ENCODE measurements around the gene CAMK2D.

DNA sequence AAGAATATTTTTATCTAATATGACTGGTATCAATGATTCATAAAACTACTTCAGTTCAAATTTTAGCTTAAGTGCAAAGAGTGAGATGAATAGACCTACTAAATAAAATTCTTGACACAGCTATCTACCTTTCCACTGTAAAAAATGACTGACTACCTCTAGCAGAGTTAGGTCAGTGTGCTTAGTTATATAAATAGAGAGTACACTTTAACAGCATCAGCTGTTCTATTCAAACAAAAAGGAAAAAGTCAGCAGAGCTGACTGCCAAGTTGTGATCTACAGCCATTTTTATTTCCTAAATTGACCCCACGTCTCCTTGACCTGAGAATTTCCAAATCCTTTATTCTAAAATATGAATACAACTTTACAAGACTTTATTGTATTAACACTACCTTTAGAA lies 262.4 kb downstream of the CAMK2D start:
- TF ChIP-seq POLR2AphosphoS5 (IDR thresholded peaks at IDR 0.05; ENCODE audit: insufficient read depth in 1 of 2, low read depth in 1 of 2), result no peak
- TF ChIP-seq POLR2A (IDR thresholded peaks at IDR 0.05), result no peak
